GM19328 (cell line): ENCODE results near the gene EHBP1L1.
A peak's percentile ranks its signal among the peaks of the same experiment; 100 is the strongest.
"Not testable (repeated sequence)": the region's sequence is repeated elsewhere in the genome, so short reads cannot be mapped to it uniquely, and the experiment has no call there.

Experiments
- ATAC-seq: cut with Tn5 transposase; IDR thresholded peaks from one replicate; pipeline ENCODE4 v1.9.1; 2021; ENCODE audit warnings: mild to moderate bottlenecking, moderate library complexity; ENCODE audit not compliant: unreplicated experiment

EHBP1L1 gene

DNA sequence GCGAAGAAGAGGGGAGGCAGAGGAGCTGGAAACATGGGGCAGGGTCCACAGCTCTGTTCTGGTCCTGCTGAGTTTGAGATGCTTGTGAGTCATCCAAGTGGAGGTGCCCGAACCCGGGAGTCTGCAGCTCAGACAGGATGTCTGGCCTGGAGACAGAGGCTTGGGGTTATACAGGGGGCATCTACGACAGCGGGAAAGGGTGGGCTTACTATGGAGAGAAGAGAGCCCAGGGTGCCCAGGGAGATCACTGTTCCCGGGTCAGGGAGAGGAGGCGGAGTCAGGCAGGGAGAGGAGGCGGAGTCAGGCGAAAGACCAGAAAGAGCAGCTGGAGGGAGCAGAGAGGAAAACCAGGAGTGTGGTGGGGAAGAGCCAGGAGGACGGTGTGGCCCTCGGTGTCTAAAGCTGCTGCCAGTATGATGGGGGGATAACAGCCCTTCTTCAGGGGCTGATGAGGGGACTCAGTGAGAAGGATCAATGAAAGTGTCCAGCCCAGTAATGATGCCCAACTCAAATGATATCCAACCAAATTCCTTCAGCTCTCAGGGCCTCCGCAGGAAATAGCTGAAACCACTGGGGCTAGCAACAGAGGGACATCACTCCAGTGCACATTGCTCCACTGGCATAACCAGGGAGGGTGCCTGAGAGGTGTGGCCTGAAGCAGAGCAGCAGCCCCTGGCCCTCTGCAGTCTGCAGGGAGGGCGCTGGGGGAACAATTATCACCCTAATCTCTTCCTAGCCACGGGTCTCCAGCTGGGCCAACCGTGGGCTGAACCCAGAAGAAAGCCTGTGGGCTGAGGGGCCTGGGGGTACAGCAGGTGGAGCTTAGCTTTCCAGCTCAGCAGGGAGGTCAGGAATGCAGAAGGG lies 15.1 kb upstream of the EHBP1L1 start:
- ATAC-seq, result no peak

DNA sequence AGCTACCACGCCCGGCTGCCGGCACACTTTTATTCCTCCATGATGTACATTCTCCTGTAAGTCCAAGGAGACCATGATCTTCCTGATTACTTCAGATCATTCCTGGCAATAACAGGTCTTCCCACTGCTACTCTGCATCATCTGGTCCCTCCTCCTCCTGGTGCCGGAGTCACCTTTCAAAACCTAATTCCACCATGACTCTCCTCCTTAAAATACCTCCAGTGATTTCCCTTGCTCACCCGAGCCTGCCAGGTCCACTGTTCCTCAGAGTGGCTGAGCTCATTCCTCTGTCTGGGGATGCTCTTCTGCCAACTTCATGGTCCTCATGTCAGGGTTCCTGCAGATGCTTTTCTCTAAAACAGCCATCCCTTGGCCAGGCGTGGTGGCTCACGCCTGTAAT lies 13.8 kb upstream of the EHBP1L1 start:
- ATAC-seq, result no peak

DNA sequence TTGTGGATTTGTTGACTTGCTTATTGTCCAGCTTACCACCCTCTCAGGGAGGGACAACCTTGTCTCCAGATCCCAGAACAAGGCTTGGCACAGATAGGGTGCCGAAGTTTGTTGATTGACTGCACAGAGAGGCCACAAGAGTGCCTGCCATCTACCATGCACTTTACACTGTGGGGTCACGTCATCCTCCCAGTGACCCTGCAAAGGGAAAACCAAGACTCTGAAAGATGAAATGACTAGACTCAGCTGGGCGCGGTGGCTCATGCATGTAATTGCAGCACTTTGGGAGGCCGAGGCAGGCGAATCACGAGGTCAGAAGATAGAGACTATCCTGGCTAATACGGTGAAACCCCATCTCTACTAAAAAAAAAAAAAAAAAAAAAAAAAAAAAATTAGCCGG lies 13.1 kb upstream of the EHBP1L1 start:
- no peak for ATAC-seq

DNA sequence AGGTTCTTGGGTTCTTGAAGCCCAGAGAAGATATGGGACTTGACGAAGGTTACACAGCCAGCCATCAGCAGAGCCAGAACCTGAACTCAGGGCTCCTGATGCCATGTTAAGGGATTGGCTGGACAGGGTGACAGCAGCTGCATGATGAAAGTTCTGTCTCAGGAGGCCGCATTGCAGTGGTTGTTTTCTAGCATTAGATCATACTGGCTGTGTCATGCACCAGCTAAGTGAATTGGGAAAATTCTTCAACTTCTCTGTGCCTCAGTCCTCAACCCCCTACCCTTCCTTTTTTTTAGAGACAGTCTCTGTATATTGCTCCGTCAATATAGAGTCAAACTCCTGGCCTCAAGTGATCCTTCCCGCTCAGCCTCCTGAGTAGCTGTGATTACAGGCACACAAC lies 12.3 kb upstream of the EHBP1L1 start:
- no peak for ATAC-seq

DNA sequence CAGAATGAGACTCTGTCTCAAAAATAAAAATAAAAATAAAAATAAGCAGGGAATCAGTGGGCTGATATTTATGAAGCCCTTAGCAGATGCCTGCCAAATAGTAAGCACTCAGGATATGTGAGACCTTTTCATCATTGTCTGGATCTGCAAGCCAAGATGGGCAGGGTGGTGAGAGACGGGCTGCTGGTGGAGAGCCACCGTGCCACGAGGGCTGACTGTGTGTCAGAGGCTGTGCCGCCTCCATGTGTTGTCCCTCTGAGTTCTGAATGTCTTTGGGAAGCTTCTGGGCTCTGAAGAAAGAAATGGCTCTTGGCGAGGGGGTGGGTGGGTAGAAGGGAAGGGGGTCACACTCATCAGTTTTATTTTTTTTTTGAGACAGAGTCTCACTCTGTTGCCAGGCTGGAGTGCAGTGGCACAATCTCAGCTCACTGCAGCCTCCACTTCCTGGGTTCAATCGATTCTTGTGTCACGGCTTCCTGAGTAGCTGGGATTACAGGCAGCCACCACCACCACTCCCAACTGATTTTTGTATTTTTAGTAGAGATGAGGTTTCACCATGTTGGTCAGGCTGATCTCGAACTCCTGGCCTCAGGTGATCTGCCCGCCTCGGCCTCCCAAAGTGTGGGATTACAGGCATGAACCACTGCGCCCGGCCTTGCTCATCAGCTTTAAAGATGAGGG lies 10.8 kb upstream of the EHBP1L1 start:
- not testable (repeated sequence) for ATAC-seq

DNA sequence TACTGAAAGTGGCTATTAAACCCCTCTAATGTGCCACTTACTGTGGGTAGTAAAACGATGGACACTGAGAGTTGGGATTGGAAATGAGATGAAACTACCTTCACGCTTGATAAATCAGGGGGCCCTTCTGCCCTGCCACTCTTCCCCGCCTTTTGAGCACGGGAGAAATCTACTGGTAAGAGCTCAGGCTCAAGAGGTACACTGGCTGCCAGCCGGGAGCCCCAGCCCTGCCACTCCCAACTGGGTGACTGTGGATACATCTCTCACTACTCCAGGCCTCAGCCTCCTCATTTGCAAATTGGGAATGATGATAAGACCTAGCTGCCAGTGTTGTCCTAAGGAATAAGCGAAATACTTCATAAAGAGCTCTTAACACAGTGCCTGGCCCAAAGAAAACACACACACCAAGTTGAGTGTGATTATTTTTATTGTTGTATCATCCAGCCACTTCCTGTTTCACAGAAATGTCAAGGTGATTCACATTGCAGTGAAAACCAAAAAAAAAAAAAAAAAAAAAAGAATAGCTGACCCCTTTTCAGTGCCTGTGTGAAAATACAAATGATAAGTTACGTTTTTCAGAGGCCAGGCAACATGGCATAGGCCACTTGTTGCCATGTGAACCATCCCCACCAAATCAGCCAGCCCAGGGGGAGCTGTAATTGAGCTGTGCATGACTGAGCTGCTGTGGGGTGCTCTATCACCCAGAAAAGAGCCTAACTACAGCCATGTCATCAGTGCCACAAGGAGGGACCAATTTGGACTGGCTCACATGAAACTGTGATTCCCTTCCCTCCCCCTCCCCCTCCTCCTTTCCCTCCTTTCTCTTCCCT lies 10.0 kb upstream of the EHBP1L1 start:
- no peak for ATAC-seq

DNA sequence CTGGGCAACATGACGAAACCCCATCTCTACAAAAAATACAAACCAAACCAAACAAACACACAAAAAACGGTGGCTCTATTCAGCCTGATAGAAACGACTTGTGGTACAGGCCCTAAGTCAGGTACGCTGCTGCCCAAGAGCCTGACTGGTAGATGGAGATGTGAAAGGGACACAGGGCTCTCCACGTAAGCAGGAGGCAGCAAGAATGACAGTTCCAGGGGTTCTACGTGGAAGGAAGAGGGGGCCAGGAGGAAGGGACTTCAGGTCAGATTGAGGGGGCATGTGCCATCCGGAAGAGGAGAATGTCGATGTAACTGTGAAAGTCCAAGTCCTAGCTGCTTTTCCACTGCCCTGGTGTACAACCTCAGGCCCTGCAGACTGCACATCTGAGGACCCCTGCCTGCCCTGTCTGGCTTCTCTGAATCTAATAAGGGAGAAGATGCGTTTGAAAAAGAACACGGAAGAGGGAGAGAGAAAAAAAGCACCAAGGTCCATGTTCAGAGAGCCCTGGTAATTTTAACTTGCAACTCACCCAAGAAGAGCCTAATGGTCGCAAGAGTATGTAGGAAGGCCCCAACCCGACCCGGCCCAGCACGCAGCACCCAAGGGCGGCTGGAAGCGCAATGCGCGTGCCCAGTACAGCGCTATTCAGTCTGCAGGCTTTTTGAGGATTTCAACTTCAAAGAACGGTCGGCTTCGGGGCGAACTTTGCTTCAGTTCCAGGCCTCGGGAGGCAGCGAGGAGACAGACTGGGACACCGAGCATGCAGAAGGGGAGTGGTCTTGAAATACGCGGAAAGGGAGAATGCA lies 6.5 kb upstream of the EHBP1L1 start:
- no peak for ATAC-seq

DNA sequence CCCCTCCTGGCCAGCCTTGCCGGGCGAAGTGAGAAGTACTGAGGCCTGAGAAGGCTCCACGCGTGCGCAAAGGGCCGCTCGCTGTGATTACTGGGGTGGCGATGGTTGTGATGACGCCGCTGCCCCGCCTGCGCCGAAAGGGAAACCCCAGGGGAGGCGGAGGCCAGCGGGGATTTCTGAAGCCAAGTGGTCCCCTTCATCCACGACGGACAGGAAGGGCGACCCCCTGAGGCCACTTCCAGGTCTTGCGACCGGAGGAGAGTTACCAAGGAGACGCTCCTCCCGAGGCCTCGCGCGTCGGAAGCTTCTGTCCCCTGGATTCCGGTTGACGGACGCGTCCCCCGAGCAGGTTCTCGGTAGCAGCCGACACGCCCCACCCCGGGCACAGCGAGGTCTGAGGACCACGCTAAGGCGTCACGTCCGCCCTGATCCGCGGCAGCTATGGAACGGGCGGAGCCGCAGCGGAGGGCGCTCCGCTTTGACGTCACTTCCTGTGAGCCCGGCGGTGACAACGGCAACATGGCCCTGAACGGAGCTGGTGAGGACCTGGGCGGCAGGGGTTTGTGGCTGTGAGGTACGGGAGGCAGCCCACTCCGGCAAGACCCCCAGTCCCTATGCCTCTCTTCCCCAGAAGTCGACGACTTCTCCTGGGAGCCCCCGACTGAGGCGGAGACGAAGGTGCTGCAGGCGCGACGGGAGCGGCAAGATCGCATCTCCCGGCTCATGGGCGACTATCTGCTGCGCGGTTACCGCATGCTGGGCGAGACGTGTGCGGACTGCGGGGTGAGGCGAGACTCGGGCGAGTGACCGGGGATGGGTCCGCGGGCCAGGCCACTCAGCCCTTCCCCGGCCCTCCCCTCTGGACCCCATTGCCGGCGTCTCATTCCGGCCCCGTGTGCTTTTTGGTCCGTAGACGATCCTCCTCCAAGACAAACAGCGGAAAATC lies 5.6 kb upstream of the EHBP1L1 start, which contains the start of gene ZNRD2:
ZNRD2 (plus strand) TSS at position 505 of the 946 bp plus-strand sequence; CDS start at position 520, 15 bp downstream.
- ATAC-seq, result peak; percentile 57

DNA sequence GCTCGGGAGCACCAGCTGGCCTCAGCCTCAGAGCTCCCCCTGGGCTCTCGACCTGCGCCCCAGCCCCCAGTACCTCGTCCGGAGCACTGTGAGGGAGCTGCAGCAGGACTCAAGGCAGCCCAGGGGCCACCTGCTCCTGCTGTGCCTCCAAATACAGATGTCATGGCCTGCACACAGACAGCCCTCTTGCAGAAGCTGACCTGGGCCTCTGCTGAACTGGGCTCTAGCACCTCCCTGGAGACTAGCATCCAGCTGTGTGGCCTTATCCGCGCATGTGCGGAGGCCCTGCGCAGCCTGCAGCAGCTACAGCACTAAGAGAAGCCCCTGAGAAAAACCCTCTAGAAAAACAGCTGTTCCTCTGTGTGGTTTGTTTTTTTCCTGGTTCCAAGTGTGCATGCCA lies 4.4 kb upstream of the EHBP1L1 start:
- no peak for ATAC-seq

DNA sequence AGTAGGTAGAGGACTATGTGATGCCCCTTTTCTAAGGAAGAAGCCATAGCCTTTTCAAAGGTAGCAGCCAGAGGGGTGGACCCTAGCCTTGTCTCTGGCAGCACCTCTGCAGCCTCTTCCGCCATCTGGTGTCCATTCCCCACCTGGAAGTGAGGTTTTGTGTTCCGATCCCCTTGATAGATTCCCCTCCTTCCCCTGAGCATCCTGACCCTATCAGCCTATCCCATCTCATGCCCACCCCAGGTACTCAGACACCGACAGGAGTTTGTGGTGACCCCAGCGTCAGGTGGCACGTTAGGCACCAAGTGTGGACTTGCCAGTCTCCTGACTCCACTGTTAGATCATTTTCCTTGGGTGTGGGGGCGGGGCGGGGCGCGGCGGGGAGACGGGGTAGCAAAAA lies 3.9 kb upstream of the EHBP1L1 start:
- no peak for ATAC-seq

DNA sequence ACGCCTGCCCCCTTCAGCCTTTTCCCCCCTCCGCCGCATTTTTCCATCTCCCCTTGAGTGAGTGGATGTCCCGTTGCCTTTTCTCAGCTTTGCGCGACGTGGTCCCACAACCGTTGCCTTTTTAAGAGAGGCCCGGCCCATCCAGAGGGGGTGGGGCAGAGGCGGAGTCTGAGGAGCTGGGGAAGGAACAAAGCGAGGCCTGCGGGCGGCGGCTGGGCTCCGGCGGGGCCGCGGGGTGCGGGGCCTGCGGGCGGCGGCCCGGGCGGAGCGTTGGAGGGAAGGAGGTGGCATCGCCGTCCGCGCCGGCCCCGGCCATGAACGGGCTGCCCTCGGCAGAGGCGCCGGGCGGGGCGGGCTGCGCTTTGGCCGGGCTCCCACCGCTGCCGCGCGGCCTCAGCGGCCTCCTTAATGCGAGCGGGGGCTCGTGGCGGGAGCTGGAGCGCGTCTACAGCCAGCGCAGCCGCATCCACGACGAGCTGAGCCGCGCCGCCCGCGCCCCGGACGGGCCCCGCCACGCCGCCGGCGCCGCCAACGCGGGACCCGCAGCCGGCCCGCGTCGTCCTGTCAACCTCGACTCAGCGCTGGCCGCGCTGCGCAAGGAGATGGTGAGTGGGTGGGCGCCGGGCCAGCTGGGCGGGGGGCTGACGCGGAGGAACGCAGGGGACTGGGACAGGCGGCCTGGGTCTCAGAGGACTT lies 3.3 kb upstream of the EHBP1L1 start, which contains the start of gene FAM89B:
FAM89B (plus strand) TSS at position 183 of the 696 bp plus-strand sequence; CDS start at position 315, 132 bp downstream.
- ATAC-seq, result no peak

DNA sequence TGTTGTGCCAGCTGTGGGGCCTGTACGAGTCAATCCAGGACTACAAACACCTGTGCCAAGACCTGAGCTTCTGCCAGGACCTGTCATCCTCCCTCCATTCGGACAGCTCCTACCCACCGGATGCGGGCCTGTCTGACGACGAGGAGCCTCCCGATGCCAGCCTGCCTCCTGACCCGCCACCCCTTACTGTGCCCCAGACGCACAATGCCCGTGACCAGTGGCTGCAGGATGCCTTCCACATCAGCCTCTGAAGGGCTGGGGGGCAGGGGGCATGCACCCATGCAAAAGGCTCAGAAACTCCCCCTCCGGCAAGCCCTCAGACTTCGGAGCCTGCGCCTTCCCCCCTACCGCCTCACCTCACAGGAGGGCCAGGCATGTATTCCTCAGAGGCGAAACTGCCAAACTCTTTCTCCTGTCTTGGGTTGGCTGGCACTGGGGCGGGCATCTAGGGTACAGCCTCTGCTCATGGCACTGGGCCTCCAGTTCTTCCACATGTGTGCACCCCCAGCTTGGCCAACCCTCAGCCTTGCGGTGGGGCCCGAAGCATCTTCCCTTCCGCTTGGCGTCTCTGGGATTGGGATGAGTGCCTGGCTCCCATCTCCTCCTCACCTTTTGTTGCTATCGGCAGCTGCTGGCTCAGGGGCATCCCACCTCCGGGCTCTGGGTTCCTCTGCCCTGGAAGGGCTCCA lies 2.3 kb upstream of the EHBP1L1 start:
- no peak for ATAC-seq

DNA sequence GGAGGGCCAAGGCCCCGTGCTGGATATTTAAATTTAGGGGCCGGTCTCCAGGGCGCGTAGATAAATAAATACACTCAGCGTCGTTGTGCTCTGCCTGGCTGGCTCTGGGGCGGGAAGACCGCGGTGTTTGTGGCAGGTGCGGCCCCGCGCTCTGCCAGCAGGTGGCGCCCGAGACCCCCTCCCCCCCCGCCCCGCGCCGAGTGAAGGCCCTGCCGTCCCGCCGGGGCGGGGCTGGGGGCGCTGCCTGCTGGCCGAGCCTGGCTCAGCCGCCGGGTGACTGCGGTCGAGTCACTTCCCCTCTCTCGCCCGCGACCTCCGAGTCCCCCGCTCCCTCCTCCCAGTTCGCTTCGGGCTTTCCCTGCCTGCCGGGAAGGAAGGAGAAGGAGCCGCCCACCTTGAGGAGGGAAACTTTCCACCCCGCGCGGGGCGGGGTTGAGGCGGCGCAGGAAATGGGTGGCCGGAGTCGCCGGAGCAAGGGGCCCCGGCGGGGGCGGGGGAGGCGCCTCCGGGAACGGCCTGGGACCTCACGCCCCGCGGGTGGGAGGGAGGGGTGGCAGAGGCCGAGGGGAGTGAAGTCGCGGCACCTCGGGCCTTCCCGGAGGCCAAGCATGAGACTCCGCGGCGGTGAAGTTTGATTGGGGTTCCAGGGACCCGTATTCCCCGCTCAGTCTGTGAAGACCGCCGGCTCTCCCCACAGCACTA lies 1.6 kb upstream of the EHBP1L1 start:
- peak; percentile 31 for ATAC-seq

DNA sequence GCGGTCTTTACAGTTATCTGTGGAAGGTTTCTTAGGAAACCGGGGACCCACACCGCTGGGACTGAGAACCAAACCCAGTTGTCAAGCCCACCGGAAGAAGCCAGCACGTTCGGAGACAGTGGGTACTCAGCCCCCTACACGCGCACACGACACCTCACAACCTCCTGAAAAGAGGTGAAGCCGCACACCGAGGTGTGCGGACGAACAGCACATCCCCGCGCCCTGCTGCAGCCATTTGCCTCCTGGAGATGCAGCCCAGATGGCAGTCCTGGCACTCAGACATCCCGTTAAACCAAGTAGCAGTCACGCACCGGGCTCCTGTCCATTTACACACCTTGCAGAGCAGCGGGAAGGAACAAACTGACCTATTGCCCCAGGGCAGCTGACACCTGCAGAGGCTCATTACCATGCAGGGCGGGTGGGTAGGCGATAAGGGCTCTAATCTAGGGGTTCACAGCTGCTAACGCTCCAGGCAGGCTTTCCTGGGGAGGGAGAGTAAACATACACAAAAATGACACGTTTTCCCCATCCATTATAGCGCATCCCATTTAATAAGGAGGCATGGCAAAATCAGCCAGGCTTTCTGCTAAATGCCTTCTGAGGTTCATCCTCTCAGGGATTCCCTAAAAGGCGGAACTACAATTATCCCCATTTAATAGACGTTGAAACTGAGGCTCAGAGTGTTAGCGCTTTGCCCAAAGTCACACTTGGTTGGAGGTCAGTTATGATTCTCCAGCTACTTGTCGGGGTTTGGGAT lies 864 bp upstream of the EHBP1L1 start:
- ATAC-seq, result no peak

DNA sequence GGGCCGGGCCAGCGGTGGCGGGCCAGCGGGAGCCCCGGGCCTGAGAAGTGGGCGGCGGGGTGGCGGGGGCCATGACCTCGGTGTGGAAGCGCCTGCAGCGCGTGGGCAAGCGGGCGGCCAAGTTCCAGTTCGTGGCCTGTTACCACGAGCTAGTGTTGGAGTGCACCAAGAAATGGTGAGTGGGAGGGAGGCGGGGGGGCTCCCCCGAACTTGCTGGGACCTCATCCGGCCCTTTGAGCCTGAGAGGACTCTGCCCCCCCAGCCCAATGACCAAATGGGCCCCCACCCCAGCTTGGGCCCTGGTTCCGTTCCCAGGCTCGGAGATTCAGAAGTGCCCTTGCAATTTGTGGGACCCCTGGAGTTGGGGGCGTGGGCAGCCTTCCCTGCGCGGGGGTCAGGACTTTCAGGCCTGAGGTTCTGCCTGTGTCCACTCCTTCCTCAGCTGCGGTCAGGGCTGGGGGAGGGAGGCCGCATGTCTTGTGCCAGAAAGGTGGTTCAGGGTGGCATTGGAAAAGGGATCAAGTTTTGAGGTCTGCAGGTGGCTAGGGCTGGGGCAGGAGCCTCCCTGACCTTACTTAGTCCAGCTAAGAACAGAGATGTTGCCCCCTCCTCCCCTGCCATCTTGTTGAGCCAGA lies 496 bp downstream of the EHBP1L1 start:
- no peak for ATAC-seq
